ENCODE measurements around the gene ILKAP. TPM values are rescaled to one million over a fixed set of nuclear protein-coding genes. Genes with fewer than 3 reads are reported as not detected.
A peak's percentile ranks its signal among the peaks of the same experiment; 100 is the strongest.

Gene ILKAP
- total and polyA plus RNA-seq, 4 experiments from 2014 or later, result 44.4 to 87.8 (median 63.2) TPM

- no peak overlapping the region for H3K4me3 ChIP-seq (ENCODE audit: low read length in 2 of 2)
- no peaks in the 10 kb centered on the region for H3K36me3 ChIP-seq (ENCODE audit: insufficient read depth, low read length)
- H3K27me3 Mint-ChIP-seq, result peaks cover 0 to 7% of the 10 kb centered on the region in 2 donors
- DNase-seq, result no peak
- no peak overlapping the region for H3K4me3 Mint-ChIP-seq
- no peaks in the 10 kb centered on the region for H3K36me3 Mint-ChIP-seq
- CTCF ChIA-PET (ENCODE audit: partially characterized antibody), result no interaction called here
- H3K27ac Mint-ChIP-seq, result no peak overlapping the region
- no peaks in the 10 kb centered on the region for H3K4me1 ChIP-seq (ENCODE audit: insufficient read depth, low read length)
- POLR2A ChIA-PET (ENCODE audit: partially characterized antibody), result no interaction called here
- H3K4me1 Mint-ChIP-seq, result peaks cover 0 to 2% (median 0%) of the 10 kb centered on the region in 4 donors
- no peaks in the 10 kb centered on the region for H3K9me3 ChIP-seq (ENCODE audit: control insufficient read depth in 1 of 2, low read length in 2 of 2)
- H3K27ac ChIP-seq (ENCODE audit: low read depth, low read length), result no peak overlapping the region
- no peaks in the 10 kb centered on the region for H3K27me3 ChIP-seq (ENCODE audit: insufficient read depth, low read length)
- intact Hi-C loops (cut with micrococcal nuclease), result no loop called here
- H3K9me3 Mint-ChIP-seq, result peaks cover 0 to 1% (median 0%) of the 10 kb centered on the region in 8 donors
Observed at GRCh38 chr2:238122287-238123217, 80.9 kb downstream of the ILKAP start.

GRCh38 chr2:238121511-238122286, 81.8 kb downstream of the ILKAP start:
- Histone ChIP-seq H3K27ac (ENCODE audit: low read depth, low read length) (no peak overlapping the region), H3K4me3 (ENCODE audit: low read length in 2 of 2) (no peak overlapping the region), H3K4me1 (ENCODE audit: insufficient read depth, low read length) (no peaks in the 10 kb centered on the region), H3K9me3 (ENCODE audit: control insufficient read depth in 1 of 2, low read length in 2 of 2) (no peaks in the 10 kb centered on the region), H3K27me3 (ENCODE audit: insufficient read depth, low read length) (no peaks in the 10 kb centered on the region), H3K36me3 (ENCODE audit: insufficient read depth, low read length) (no peaks in the 10 kb centered on the region)
- Mint-ChIP-seq H3K36me3 (no peaks in the 10 kb centered on the region), H3K4me1 (peaks cover 0 to 2% (median 0%) of the 10 kb centered on the region in 4 donors), H3K27ac (no peak overlapping the region), H3K9me3 (peaks cover 0 to 2% (median 0%) of the 10 kb centered on the region in 8 donors), H3K27me3 (peaks cover 0 to 7% of the 10 kb centered on the region in 2 donors), H3K4me3 (no peak overlapping the region)
- intact Hi-C loops (cut with micrococcal nuclease), result no loop called here
- peak in 1 of 5 donors; percentile 5 for DNase-seq
- ChIA-PET CTCF (ENCODE audit: partially characterized antibody) (no interaction called here), POLR2A (ENCODE audit: partially characterized antibody) (no interaction called here)

- H3K4me1 Mint-ChIP-seq, result peaks cover 0 to 2% (median 0%) of the 10 kb centered on the region in 4 donors
- H3K27me3 Mint-ChIP-seq, result peaks cover 0 to 7% of the 10 kb centered on the region in 2 donors
- no peak overlapping the region for H3K4me3 Mint-ChIP-seq
- Histone ChIP-seq H3K4me1 (ENCODE audit: insufficient read depth, low read length) (no peaks in the 10 kb centered on the region), H3K27me3 (ENCODE audit: insufficient read depth, low read length) (no peaks in the 10 kb centered on the region), H3K9me3 (ENCODE audit: control insufficient read depth in 1 of 2, low read length in 2 of 2) (no peaks in the 10 kb centered on the region), H3K27ac (ENCODE audit: low read depth, low read length) (no peak overlapping the region), H3K36me3 (ENCODE audit: insufficient read depth, low read length) (no peaks in the 10 kb centered on the region), H3K4me3 (ENCODE audit: low read length in 2 of 2) (no peak overlapping the region)
- peaks cover 0 to 2% (median 0%) of the 10 kb centered on the region in 8 donors for H3K9me3 Mint-ChIP-seq
- H3K36me3 Mint-ChIP-seq, result no peaks in the 10 kb centered on the region
- ChIA-PET POLR2A (ENCODE audit: partially characterized antibody) (no interaction called here), CTCF (ENCODE audit: partially characterized antibody) (no interaction called here)
- intact Hi-C loops (cut with micrococcal nuclease), result no loop called here
- H3K27ac Mint-ChIP-seq, result no peak overlapping the region
- peak in 1 of 5 donors; percentile 16 for DNase-seq
Observed at GRCh38 chr2:238120463-238121298, 82.8 kb downstream of the ILKAP start.

Other genes with a start within 250 kb of the ILKAP start
- 10 to 100 TPM; 35.7 to 39.3 TPM for gene UBE2F, start 236.7 kb downstream of the ILKAP start, total RNA-seq
- gene UBE2F, start 236.7 kb downstream of the ILKAP start, polyA plus RNA-seq, result 100 to 1,000 TPM in 1 of 2 donors, 10 to 100 TPM in 1; 82.4 to 116 TPM
- gene SCLY, start 142.7 kb downstream of the ILKAP start, total RNA-seq, result 10 to 100 TPM; 35.9 to 37.9 TPM
- gene SCLY, start 142.7 kb downstream of the ILKAP start, polyA plus RNA-seq, result 10 to 100 TPM; 17.7 to 18.9 TPM
- under 1 TPM; 0.28 to 0.41 TPM for gene ESPNL, start 103.4 kb downstream of the ILKAP start, total RNA-seq
- gene ESPNL, start 103.4 kb downstream of the ILKAP start, polyA plus RNA-seq, result not detected
- not detected for gene KLHL30, start 65.0 kb downstream of the ILKAP start, total RNA-seq
- not detected for gene KLHL30, start 65.0 kb downstream of the ILKAP start, polyA plus RNA-seq
- gene ERFE, start 44.7 kb downstream of the ILKAP start, total RNA-seq, result not detected
- not detected for gene ERFE, start 44.7 kb downstream of the ILKAP start, polyA plus RNA-seq
- 1 to 10 TPM in 1 of 2 experiments, under 1 TPM in 1; 0.67 to 2.1 TPM for gene HES6, start 36.3 kb upstream of the ILKAP start, total RNA-seq
- 1 to 10 TPM in 1 of 2 donors, under 1 TPM in 1; 0.99 to 4.9 TPM for gene HES6, start 36.3 kb upstream of the ILKAP start, polyA plus RNA-seq
- gene PER2, start 84.9 kb upstream of the ILKAP start, total RNA-seq, result 10 to 100 TPM; 11.5 to 13.4 TPM
- 1 to 10 TPM in 1 of 2 donors, under 1 TPM in 1; 0.42 to 5.3 TPM for gene PER2, start 84.9 kb upstream of the ILKAP start, polyA plus RNA-seq
- 10 to 100 TPM in 1 of 2 experiments, 1 to 10 TPM in 1; 6.8 to 11.0 TPM for gene TRAF3IP1, start 116.8 kb upstream of the ILKAP start, total RNA-seq
- 1 to 10 TPM; 3.0 to 6.6 TPM for gene TRAF3IP1, start 116.8 kb upstream of the ILKAP start, polyA plus RNA-seq
- 10 to 100 TPM; 46.5 to 48.4 TPM for gene ASB1, start 223.2 kb upstream of the ILKAP start, total RNA-seq
- gene ASB1, start 223.2 kb upstream of the ILKAP start, polyA plus RNA-seq, result 10 to 100 TPM; 19.5 to 22.4 TPM